ENCODE results near the gene IL36B. TPM values are rescaled to one million over a fixed set of nuclear protein-coding genes. Genes with fewer than 3 reads are reported as not detected.

IL36B gene
- total and polyA plus RNA-seq, 9 of the 15 experiments (the other 6 are each of a cell fraction or from before 2014, with no cell fraction given), result not detected

- TF ChIP-seq NUFIP1 (IDR thresholded peaks at IDR 0.05; ENCODE audit: partially characterized antibody), result no peak
- no peak for TF ChIP-seq ELF1 (tag; IDR thresholded peaks at IDR 0.05)
- TF ChIP-seq GABPB1 (CRISPR knock-in tag; IDR thresholded peaks at IDR 0.05), result no peak
- TF ChIP-seq, protein P1, sequence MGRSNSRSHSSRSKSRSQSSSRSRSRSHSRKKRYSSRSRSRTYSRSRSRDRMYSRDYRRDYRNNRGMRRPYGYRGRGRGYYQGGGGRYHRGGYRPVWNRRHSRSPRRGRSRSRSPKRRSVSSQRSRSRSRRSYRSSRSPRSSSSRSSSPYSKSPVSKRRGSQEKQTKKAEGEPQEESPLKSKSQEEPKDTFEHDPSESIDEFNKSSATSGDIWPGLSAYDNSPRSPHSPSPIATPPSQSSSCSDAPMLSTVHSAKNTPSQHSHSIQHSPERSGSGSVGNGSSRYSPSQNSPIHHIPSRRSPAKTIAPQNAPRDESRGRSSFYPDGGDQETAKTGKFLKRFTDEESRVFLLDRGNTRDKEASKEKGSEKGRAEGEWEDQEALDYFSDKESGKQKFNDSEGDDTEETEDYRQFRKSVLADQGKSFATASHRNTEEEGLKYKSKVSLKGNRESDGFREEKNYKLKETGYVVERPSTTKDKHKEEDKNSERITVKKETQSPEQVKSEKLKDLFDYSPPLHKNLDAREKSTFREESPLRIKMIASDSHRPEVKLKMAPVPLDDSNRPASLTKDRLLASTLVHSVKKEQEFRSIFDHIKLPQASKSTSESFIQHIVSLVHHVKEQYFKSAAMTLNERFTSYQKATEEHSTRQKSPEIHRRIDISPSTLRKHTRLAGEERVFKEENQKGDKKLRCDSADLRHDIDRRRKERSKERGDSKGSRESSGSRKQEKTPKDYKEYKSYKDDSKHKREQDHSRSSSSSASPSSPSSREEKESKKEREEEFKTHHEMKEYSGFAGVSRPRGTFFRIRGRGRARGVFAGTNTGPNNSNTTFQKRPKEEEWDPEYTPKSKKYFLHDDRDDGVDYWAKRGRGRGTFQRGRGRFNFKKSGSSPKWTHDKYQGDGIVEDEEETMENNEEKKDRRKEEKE (IDR thresholded peaks at IDR 0.05; ENCODE audit: borderline replicate concordance in 1 of 2, control insufficient read depth in 1 of 2, low read depth in 2 of 2, low read length in 1 of 2), result 0 out of 4 replicates have a peak, but pooled peaks of 1 of the 2 experiments have one; percentile 80
- no peak for TF ChIP-seq TAF15 (IDR thresholded peaks at IDR 0.05; ENCODE audit: low read depth, low read length)
- no peak for TF ChIP-seq KLF10 (CRISPR knock-in tag; IDR thresholded peaks at IDR 0.05)
- TF ChIP-seq, protein P2, sequence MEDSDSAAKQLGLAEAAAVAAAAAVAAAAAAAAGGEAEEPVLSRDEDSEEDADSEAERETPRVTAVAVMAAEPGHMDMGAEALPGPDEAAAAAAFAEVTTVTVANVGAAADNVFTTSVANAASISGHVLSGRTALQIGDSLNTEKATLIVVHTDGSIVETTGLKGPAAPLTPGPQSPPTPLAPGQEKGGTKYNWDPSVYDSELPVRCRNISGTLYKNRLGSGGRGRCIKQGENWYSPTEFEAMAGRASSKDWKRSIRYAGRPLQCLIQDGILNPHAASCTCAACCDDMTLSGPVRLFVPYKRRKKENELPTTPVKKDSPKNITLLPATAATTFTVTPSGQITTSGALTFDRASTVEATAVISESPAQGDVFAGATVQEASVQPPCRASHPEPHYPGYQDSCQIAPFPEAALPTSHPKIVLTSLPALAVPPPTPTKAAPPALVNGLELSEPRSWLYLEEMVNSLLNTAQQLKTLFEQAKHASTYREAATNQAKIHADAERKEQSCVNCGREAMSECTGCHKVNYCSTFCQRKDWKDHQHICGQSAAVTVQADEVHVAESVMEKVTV (CRISPR knock-in tag; IDR thresholded peaks at IDR 0.05), result peak; percentile 59
- TF ChIP-seq ZNF511 (CRISPR knock-in tag; IDR thresholded peaks at IDR 0.05), result no peak
- no peak for TF ChIP-seq MIER1 (IDR thresholded peaks at IDR 0.05; ENCODE audit: low read depth)
- TF ChIP-seq CC2D1A (IDR thresholded peaks at IDR 0.05), result peak; percentile 92
- 0 out of 2 replicates have a peak, but pooled peaks have one; percentile 50 for TF ChIP-seq HDAC2 (IDR thresholded peaks at IDR 0.05)
- TF ChIP-seq ZHX1 (conservative IDR thresholded peaks at IDR 0.05; ENCODE audit: low read length), result no peak
- no peak for TF ChIP-seq HEY1 (CRISPR knock-in tag; IDR thresholded peaks at IDR 0.05; ENCODE audit: borderline replicate concordance)
- TF ChIP-seq NR4A1 (CRISPR knock-in tag; IDR thresholded peaks at IDR 0.05), result no peak
- TF ChIP-seq NR4A1 (tag; IDR thresholded peaks at IDR 0.05), result no peak
- TF ChIP-seq, protein P3, sequence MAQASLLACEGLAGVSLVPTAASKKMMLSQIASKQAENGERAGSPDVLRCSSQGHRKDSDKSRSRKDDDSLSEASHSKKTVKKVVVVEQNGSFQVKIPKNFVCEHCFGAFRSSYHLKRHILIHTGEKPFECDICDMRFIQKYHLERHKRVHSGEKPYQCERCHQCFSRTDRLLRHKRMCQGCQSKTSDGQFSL (CRISPR knock-in tag; IDR thresholded peaks at IDR 0.05), result no peak
- TF ChIP-seq, protein P3 (tag; IDR thresholded peaks at IDR 0.05), result no peak
Measured at GRCh38 chr2:113050921-113051895, 1.5 kb downstream of the IL36B start (continued).
